Measurements from ENCODE around the gene GALNT13.

Gene GALNT13

DNA sequence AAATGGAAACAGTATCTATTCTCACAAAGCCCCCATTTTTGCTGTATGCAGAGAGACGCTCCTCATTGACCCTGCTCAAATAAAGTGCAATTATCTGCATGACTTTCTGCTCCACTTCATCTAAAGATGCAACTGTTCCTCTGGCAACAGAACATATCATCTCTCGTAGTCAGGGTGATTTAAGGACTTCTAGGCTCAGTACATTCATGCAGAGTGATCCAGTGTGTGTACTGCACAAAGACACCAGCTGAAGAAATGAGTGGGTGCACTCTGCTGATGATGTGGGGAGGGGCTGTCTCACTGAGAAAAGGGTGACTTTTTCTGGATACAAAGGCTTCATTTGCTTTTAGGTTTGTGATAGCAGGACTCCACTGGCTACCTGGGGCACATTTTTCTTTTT, 355.2 kb downstream of the GALNT13 start:
- no peak for DNase-seq (ENCODE audit: low read depth)

DNA sequence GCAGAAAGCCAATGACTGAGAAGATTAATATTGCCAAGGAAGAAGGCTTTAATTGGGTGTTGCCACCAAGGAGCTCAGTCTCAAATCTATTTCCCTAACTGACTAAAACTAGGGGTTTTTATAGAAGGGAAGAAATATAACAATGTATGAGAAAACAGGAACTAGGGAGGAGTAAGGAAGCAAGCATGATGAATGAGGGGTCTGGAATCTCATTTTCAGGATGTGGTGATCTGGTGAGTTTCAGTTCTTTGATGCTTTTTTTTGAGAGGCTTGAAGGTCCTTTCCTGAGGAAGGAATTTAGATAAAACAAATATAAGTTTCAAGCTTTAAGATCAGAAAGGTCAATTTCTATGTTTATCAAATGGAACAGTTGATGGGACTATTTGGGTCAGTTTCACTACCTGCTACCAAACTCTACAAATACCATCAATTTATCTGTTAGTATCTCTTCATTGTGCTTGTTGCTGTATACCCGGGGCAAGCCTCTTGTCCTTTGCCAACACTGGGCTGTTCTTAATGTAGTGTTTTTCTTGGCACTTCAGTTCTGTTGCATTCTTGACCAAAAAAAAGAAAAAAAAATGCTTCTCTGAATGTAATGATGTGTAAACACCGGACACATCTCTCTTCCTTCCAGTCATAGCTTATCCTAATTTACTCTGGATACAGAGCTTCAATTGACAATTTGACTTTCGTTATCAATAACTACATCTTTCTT, 357.0 kb downstream of the GALNT13 start:
- no peak for DNase-seq (ENCODE audit: low read depth)

DNA sequence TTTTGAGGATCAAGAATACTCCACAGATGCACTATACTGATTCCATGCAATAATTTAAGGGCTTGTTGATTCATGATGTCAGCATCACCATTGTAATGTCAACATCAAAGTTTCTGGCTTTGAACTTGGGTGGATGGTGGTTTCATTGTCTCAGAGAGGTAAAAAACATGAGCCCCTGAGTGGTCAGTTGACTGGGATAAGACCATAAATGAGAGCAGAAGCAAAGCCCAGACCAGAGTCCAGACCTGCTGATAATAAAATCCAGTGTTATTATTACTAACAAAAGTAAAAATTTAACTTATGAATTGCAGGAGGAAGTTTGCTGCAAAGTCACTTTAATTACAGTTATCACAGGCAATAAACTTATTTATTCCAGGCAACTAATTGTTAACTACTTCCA, 358.2 kb downstream of the GALNT13 start:
- no peak for DNase-seq (ENCODE audit: low read depth)

DNA sequence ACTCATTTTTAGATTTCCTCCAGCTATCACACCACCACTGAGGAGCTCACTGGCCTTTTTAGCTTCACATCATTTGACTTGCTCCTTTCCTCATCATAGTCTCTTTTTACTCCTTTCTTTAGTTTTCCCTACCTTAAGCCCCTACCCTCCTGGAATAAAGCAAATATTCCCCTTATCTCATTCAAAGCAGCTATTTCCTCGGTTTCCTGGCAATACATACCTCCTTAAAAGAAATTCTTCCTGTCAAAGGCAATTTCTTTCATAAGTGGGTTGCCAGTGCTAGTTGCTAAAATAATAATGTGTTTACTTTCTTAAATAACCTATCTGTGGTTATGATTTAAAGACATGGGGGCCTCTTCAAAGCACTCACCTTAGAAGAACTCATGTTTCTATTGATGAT, 359.3 kb downstream of the GALNT13 start:
- DNase-seq (ENCODE audit: low read depth) = no peak

DNA sequence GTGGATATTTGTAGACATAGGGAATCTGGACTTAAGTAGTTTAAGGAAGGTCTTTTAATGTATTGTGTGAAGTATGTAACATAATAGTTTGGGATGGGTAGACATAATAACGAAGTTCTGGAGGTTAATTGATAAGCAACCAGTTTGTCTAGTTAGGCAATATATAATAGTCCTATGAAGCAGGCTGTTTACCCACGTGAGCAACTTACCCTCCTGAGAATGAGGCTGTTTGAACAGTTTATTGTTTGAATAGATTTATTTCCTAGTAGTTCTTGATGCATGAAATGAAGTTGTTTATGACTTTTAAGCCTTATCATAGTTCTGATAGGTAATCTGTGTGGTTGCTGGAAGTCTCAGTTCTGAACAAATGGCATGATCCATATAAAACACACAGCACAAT, 361.5 kb downstream of the GALNT13 start:
- DNase-seq (ENCODE audit: low read depth) = no peak

DNA sequence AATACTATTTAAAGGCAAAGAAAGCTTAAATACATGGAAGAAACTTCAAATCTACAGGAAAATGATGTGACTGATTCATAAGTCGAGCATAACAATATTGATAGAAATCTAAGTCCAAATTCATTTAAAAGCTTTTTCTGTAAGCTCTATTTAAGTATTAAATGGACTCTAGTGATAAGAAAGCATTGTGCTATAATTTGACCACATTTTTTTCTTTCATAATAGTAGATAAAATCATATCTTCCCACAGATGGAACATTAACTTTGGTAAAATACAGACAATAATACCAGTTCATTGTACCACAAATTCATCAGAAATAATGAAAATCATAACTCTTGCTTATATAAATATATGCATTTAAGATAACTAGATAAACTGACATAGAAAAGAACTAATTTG, 366.5 kb downstream of the GALNT13 start:
- DNase-seq (ENCODE audit: low read depth) = no peak

DNA sequence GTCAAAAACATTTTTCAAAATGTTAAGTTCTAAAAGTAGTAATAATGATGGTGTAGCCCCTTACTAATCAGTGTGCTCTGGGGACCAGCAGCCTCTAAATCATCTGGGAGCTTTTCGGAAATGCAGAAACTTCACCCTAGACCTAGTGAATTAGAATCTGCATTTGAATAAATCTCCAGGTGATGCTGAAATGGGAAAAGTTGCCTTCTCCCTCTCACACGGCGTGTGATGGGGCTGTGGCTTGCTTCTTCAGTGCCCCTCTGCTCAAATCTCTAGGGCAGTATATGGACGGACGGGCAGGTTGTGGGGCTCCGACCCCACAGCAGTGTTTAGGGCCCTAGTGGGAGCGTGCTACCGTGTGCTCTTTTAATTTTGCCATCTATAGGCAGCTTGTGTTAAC, 368.6 kb downstream of the GALNT13 start:
- no peak for DNase-seq (ENCODE audit: low read depth)

DNA sequence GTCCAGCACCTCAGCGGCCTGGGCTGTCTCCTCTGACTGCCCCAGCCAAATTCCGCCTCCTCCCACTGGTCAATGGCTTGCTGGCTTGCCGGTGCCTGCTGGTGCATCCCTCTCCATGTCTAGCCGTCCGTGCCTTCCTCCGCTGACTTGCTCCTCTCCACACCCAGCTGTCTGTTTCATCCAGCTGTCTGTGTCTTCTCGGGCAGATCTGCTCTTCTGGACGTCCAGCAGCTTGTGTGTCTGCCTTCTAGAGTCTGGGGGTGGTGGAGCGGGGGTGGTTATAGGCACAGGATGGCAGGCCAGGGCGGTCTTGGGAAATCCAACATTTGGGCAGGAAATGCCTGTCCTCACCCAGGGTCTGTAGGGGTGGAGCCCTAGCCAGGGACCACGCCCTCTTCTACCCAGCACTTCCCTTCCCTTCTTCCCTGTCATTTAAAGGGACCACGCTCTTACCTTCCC, 369.2 kb downstream of the GALNT13 start:
- DNase-seq (ENCODE audit: low read depth) = no peak

DNA sequence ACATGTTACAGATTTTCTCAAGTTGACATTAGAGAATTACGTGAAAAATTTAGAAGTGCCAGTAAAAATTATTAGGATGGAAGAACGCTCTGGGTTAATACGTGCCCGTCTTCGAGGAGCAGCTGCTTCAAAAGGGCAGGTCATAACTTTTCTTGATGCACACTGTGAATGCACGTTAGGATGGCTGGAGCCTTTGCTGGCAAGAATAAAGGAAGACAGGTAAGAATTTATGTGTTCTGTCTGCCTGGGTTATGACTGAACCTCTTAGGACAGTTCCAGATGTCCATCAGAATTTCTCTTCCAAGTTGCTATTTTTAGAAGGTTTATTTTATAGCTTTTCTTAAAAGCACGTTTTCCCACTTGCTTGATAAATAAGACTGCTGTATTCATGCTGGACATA, 371.0 kb downstream of the GALNT13 start:
- DNase-seq (ENCODE audit: low read depth) = no peak

DNA sequence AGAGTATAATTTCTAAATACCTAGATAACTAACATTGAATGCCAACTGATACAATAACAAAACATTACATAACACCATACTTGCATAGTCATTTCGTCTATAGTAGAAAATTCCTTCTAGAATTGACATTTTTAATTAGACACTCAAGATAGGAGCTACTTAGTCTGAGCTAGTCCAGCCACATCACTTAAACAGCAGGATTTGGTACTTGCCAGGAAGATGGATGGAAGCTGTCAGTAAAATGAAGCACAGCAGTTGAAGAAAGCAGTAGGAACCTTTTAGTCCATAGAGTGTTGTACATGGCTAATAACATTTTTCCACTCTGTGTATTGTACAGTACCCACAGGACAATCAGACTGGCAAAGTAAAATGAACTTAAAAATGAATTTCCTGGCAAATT, 372.0 kb downstream of the GALNT13 start:
- DNase-seq (ENCODE audit: low read depth) = no peak

DNA sequence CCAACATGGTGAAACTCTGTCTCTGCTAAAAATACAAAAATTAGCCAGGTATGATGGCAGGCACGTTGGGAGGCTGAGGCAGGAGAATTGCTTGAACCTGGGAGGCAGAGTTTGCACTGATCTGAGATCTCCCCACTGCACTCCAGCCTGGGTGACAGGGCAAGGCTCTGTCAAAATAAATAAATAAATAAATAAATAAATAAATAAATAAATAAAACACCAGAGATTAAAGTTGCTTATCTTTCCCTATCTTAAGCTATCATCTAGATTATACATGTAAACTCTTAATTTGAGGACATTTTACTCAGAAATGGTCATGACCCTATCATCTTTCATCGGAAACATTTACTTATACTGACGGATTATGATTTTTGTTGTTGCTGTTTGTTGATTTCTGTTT, 373.2 kb downstream of the GALNT13 start:
- no peak for DNase-seq (ENCODE audit: low read depth)

DNA sequence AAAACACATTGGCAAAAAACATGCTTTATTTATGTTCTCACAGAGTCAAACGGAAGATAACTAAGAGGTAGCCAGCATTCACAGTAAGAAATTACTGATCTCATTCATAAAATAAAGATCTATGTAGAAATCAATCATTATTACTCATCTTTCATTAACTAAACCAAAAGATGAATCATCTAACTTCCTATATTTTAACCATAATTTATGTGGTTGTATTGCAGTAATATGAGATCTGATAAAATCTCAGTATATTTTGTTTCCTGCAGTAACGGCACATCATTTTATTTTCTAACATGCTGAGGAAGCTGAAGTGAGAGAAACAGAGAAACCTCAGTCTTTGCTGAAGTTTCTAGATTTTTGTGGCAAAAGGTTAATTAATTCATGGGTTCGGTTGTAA, 375.8 kb downstream of the GALNT13 start:
- DNase-seq (ENCODE audit: low read depth) = no peak

DNA sequence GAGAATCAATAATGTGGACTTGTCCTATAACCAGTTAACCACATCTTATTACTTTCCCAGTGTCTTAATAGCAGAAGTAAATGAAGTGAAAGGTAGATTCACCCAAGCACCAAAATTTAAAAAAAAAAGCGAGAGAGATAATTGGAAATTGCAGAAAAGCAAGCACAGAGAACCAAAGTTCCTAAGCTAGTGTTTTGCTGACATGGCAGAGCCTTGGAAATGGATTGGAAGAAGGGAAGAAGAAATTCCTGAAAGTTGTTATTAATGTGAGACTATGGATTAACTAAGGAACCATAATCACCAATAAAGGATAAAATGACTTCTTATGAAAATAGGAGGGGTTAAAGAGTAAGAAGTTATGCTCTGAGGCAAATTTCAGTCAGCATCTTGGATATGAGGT, 384.4 kb downstream of the GALNT13 start:
- no peak for DNase-seq (ENCODE audit: low read depth)

DNA sequence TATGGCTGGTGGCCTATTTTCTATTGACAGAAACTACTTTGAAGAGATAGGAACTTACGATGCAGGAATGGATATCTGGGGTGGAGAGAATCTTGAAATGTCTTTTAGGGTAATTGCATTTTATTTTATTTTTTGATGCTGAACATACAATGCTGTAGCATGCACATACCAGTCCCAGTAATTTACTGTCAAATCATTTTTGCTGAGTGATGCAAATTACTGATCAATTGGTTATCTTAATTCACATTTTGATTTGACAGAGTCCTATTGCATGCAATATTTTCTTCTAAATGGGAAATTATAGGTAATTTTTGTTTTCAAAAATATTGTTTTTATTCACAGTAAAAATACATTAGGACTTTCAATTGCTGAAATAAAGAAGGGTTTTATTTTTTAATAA, 387.3 kb downstream of the GALNT13 start:
- DNase-seq (ENCODE audit: low read depth) = no peak

DNA sequence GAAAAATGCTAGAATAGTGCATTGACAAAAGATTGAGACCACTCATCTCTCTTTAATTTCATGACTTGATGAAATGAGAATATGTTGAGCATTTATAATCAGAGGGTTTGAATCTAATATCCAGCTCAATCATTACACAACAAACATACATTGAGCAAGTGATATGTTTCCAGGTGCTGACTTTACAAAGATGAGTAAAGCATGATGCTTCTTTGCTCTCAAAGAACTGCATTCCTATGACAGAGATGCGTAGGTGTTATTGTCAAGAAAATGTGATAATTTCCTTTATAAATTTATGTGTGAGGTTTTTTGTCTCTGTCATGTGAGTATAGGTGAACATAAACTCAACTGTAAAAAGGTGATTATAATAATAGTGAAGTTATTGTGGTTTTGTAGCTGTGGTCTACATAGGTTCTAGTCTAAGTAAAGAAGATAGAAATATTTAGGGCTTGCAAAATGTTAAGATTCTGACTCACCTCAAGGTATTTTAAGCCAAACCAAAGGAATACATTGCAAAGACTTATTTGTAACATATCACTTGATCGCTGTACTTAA, 389.8 kb downstream of the GALNT13 start:
- no peak for DNase-seq (ENCODE audit: low read depth)

DNA sequence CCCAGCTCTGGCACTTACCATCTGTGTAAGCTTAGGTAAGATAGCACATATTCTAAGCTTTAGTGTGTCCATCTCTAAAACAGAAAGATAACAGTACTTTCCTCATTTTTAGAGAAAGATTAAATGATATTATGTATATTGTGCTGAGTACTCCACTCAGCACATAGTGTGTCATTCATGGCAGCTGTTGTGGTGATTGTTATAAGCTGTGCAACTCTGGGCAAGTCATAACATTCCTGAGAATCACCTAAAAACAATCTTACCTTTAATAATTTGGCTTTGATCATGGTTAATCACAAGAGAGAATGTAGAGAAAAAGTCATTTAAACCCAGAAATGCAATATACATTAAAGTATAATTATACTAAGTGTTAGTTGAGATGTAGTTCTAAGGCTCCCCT, 391.5 kb downstream of the GALNT13 start:
- DNase-seq (ENCODE audit: low read depth) = no peak

DNA sequence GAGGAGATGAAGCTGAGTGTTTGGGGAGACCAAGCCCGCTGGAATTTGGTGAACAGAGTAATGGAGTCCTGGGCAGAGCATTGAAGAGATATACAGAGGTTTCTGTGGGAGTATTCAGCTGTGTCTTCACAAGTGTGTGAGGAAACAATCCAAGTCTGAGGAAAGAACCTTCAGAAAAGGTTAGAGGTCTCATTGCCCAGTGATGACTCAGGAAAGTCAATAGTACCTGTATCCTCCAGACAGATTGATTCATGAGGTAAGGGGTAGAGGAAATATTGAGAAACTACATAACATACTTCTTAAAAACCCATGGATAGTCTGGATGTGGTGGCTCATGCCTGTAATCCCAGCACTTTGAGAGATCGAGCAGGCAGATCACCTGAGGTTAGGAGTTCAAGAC, 392.3 kb downstream of the GALNT13 start:
- no peak for DNase-seq (ENCODE audit: low read depth)

DNA sequence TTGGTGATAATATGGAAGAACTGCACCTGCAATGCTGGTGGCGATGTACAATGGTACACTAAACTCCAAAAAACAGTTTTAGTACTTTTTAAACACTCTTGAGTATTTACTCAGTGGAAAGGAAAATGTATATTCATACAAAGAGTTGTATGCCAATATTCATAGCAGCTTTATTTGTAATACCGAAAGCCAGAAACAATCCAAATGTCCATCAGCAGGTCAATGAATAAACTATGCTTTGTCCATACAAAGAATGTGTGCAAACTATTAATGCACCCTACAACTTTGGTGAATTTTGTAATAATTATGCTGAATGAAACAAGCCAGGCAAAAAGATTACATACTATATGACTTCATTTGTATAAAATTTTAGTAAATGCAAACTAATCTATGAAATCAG, 396.3 kb downstream of the GALNT13 start:
- no peak for DNase-seq (ENCODE audit: low read depth)

DNA sequence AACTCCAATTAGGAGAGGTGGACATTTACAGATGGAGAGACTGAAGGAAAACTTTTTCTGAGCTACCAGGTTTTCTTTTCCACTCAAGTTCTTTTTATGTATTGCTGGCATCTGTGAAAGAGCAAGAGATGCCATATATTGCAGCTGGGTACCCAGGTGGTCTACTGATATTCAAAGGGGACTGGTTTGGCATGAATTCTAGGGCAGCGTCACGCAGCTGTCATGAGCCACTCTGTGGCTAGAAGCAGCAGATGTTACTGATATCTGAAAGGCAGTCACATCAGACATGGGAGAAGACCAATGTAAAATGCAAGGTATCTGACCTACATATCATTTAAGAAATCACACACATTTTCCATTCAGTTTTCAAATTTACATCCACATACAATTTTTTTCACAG, 408.8 kb downstream of the GALNT13 start:
- no peak for DNase-seq (ENCODE audit: low read depth)

DNA sequence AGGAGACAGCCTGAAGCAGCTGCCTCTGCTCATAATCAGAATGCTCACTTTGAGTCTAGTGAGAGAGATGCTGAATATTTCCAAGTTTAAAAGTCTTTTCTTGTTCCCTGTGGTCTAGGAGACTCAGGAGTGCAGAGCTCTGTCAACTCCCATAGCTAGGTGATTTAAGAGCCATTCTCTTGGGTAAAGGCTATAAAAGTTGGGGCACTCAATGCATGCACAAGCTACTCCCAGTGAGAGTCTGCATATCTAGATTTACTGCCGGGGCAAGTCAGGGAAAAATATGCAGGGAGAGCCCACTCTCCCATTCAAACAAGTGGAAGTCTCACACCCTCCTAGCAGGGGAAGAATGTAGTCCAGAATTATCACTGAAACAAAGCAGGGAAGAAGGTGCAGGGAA, 418.1 kb downstream of the GALNT13 start:
- DNase-seq (ENCODE audit: low read depth) = no peak

DNA sequence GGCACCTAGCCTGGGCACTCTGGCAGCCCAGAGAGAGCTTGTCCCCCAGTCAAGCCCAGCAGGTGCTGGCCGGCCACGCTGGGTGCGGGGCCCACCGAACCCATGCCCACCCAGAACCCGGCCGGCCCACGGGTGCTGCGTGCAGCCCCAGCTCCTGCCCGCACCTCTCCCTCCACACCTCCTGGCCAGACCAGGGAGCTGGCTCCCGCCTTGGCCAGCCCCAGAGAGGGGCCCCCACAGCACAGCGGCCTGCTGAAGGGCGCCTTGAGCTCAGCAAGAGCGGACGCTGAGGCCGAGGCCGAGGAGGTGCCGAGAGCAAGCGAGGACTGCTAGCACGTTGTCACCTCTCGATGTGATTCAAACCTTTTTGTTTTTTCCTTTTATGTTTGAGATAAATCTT, 419.8 kb downstream of the GALNT13 start:
- no peak for DNase-seq (ENCODE audit: low read depth)

DNA sequence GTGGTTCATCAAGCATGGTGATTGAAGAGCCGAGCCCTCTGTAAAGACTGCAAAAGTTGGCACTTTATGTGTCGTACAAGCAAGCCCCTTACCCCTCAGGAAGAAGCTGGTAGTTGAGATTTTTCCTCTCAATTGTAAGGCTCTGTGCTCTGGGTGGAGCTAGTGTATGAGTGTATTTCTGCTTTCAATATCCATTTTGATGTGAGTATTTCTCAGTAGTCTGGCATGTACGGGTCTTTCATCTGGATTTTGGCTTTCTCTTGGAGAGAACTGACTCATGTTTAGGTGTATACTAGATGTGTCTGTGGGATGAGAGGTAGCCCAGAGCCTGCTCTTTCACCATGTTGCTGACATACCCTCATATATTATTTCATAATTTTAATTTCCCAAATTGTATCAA, 420.2 kb downstream of the GALNT13 start:
- no peak for DNase-seq (ENCODE audit: low read depth)

DNA sequence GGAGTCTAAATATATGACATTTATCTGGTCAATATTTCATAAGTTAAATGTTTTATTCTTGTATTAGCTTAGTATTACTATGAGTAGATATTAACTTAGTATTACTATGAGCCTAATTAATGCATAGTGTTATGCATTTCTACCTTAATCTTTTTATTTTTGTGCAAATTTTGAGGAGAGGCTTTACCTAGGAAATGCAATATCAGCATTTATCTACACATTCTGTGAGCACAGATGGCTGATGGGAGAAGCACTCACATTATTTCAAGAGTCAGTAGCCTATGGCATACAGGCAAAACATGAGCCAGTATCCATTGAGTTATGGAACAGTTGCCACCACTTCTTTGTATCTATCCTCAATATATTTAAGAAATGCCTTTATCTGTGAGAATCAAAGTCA, 422.1 kb downstream of the GALNT13 start:
- DNase-seq (ENCODE audit: low read depth) = no peak

DNA sequence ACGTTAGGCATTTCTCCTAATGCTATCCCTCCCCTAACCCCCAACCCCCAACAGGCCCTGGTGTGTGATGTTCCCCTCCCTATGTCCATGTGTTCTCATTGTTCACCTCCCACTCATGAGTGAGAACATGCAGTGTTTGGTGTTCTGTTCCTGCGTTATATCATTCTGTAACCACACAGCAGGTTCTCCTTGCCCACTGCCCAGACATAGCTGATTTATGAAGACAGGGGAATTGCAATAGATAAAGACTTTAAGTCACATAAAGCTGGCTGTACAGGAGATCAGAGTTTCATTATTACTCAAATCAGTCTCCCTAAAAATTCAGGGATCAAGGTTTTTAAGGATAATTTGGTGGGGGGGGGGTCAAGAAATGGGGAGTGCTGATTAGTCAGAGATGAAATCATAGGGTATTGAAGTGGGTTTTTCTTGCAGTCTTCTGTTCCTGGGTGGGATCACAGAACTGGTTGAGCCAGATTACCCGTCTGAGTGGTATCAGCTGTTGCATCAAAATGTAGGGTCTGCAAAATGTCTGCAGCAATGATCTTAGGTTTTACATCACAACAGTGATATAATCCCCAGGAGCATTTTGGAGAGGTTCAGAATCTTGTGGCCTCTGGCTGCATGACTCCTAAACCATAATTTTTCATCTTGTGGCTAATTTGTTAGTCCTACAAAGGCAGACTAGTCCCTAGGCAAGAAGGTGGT, 434.7 kb downstream of the GALNT13 start:
- no peak for DNase-seq (ENCODE audit: low read depth)
